Fibroblast of skin of right quadriceps (primary cell): Measurements from ENCODE around the gene ANKZF1.
"Not testable (repeated sequence)": the region's sequence is repeated elsewhere in the genome, so short reads cannot be mapped to it uniquely, and the experiment has no call there.

ENCODE experiments used
- DNase-seq: peaks from one replicate; pipeline ENCODE4 v3.0.0-alpha.2; 2013

Gene ANKZF1

GRCh38 chr2:219230059-219230540, 494 bp downstream of the ANKZF1 start:
- peak; percentile 57 for DNase-seq

GRCh38 chr2:219234331-219234730, 4.7 kb downstream of the ANKZF1 start:
- no peak for DNase-seq

GRCh38 chr2:219243291-219243761, 13.7 kb downstream of the ANKZF1 start:
- DNase-seq = no peak

GRCh38 chr2:219244789-219245147, 15.2 kb downstream of the ANKZF1 start:
- DNase-seq = no peak

GRCh38 chr2:219245148-219245898, 15.7 kb downstream of the ANKZF1 start, which contains the start of the genes GLB1L and STK16:
Gene GLB1L, minus strand, starts transcription at chr2:219245444. Its CDS starts 1,871 bp downstream, at chr2:219243573.
Gene STK16, plus strand, starts transcription at chr2:219245479. Its CDS starts 521 bp downstream, at chr2:219246000.
- peak; percentile 89 for DNase-seq

GRCh38 chr2:219245899-219246230, 16.3 kb downstream of the ANKZF1 start:
- DNase-seq = no peak

- DNase-seq = no peak
Observed at GRCh38 chr2:219246559-219246958, 17.0 kb downstream of the ANKZF1 start.

- no peak for DNase-seq
Observed at GRCh38 chr2:219247678-219248642, 18.4 kb downstream of the ANKZF1 start.

GRCh38 chr2:219248845-219249202, 19.2 kb downstream of the ANKZF1 start:
- DNase-seq = no peak

- peak; percentile 83 for DNase-seq
Observed at GRCh38 chr2:219249203-219249980, 19.8 kb downstream of the ANKZF1 start.

- no peak for DNase-seq
Observed at GRCh38 chr2:219250049-219250781, 20.6 kb downstream of the ANKZF1 start.

- DNase-seq = peak; percentile 27
Observed at GRCh38 chr2:219251656-219252055, 22.1 kb downstream of the ANKZF1 start.

GRCh38 chr2:219252084-219252483, 22.5 kb downstream of the ANKZF1 start:
- DNase-seq = no peak

GRCh38 chr2:219252570-219252899, 22.9 kb downstream of the ANKZF1 start:
- DNase-seq = no peak

- peak; percentile 37 for DNase-seq
Observed at GRCh38 chr2:219252900-219253752, 23.5 kb downstream of the ANKZF1 start, which contains the start of gene TUBA4B. Gene TUBA4B, plus strand, starts transcription at chr2:219253243. Its CDS starts 165 bp downstream, at chr2:219253408.

- DNase-seq = peak; percentile 55
Observed at GRCh38 chr2:219253753-219254589, 24.4 kb downstream of the ANKZF1 start, which contains the start of gene TUBA4A. Gene TUBA4A, minus strand, starts transcription at chr2:219253918. Its CDS starts 60 bp downstream, at chr2:219253858.

- DNase-seq = no peak
Observed at GRCh38 chr2:219254590-219255201, 25.1 kb downstream of the ANKZF1 start.

GRCh38 chr2:219258942-219259341, 29.3 kb downstream of the ANKZF1 start:
- not testable (repeated sequence) for DNase-seq
